Transverse colon (tissue), 3 donors: ENCODE measurements around the gene KMT2C.

Experiments used
- CTCF ChIP-seq, 5 experiments: fragments of 200-600 bp in 3 of 5; fragments of 450-650 bp in 2 of 5; sonication (generic) in 3 of 5; IDR thresholded peaks; 1 replicate in 2 of 5; 2 replicates in 3 of 5; pipeline ENCODE4 v1.5.1; 2016 to 2017; ENCODE audit warnings: antibody characterized with exemption in 5 of 5, inconsistent platforms in 3 of 5, mild to moderate bottlenecking in 2 of 5, moderate library complexity in 1 of 5
- POLR2A ChIP-seq: fragments of 450-650 bp; IDR thresholded peaks from one replicate; pipeline ENCODE4 v1.6.1; 2016; ENCODE audit warnings: antibody characterized with exemption, mild to moderate bottlenecking, moderate library complexity

GRCh38 chr7:152103691-152104090, 332.1 kb downstream of the KMT2C start:
- TF ChIP-seq POLR2A = no peak
- no peak for TF ChIP-seq CTCF (IDR thresholded peaks at IDR 0.05)
